Stimulated activated CD4-positive, alpha-beta T cell treated with anti-CD3 and anti-CD28 coated beads, Interleukin-12 subunit alpha, Interleukin-12 subunit beta, amount 100 ng/mL, for 48 hours (primary cell): ENCODE data around the gene CHST6.
"Not testable (repeated sequence)": the region's sequence is repeated elsewhere in the genome, so short reads cannot be mapped to it uniquely, and the experiment has no call there.

Experiments used
- DNase-seq, 3 donors: peaks; one replicate each; pipeline ENCODE4 v3.0.0-alpha.2; 2020; ENCODE audit warnings: low read depth in 2 of 3, low spot score in 1 of 3

Gene CHST6

GRCh38 chr16:75503801-75504200 lies 8.6 kb upstream of the CHST6 start:
- no peak for DNase-seq

- no peak for DNase-seq
Observed at GRCh38 chr16:75502916-75503605, 7.8 kb upstream of the CHST6 start.

GRCh38 chr16:75501820-75502219 lies 6.6 kb upstream of the CHST6 start:
- not testable (repeated sequence) for DNase-seq

- DNase-seq = no peak
Observed at GRCh38 chr16:75501359-75501758, 6.1 kb upstream of the CHST6 start.

- DNase-seq = not testable (repeated sequence)
Observed at GRCh38 chr16:75498605-75499322, 3.5 kb upstream of the CHST6 start.

- no peak for DNase-seq
Observed at GRCh38 chr16:75497558-75497957, 2.3 kb upstream of the CHST6 start.

GRCh38 chr16:75494661-75495075 lies 573 bp downstream of the CHST6 start:
- DNase-seq = no peak

GRCh38 chr16:75494184-75494583 lies 1.1 kb downstream of the CHST6 start:
- no peak for DNase-seq

GRCh38 chr16:75491876-75492275 lies 3.4 kb downstream of the CHST6 start:
- no peak for DNase-seq

- DNase-seq = no peak
Observed at GRCh38 chr16:75488322-75488721, 6.9 kb downstream of the CHST6 start.

GRCh38 chr16:75486676-75487313 lies 8.4 kb downstream of the CHST6 start:
- no peak for DNase-seq

GRCh38 chr16:75486014-75486675 lies 9.1 kb downstream of the CHST6 start:
- DNase-seq = no peak

- DNase-seq = no peak
Observed at GRCh38 chr16:75485230-75486013, 9.8 kb downstream of the CHST6 start.

GRCh38 chr16:75483222-75483621 lies 12.0 kb downstream of the CHST6 start:
- DNase-seq = no peak

GRCh38 chr16:75482434-75483205 lies 12.6 kb downstream of the CHST6 start:
- DNase-seq = no peak

GRCh38 chr16:75481475-75481874 lies 13.8 kb downstream of the CHST6 start:
- no peak for DNase-seq

- no peak for DNase-seq
Observed at GRCh38 chr16:75479421-75479990, 15.7 kb downstream of the CHST6 start.

- DNase-seq = no peak
Observed at GRCh38 chr16:75478480-75479345, 16.5 kb downstream of the CHST6 start.
